ENCODE data around the gene HGF.

Gene HGF

DNA sequence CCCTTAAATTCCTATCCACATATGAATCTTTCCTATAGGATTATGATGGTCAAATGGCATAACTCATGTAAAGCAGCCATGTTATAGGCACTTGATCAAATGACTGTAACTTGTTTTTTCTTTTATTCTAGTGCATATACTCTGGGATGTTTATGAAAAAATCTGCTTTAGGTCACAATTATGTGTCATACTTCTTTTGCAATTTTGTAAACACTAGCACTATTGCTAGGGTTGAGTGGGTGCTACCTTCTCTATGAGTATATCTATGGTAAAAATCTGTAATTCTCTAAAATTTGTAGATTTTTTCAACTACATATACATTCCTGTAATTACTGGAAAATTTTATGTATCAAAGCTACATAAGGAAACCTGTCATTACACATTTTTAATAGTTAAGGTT is 50.0 kb downstream of the HGF start:
- H3K4me3 ChIP-seq (ENCODE audit: low read length), result no peak overlapping the region

GRCh38 chr7:81715984-81716588 is 53.8 kb downstream of the HGF start:
- TF ChIP-seq ZNF274 (IDR thresholded peaks at IDR 0.05; ENCODE audit: low read depth, low read length), result no peak
- H3K4me3 ChIP-seq (ENCODE audit: low read length), result no peak overlapping the region

More for the DNA sequence above, 50.0 kb downstream of the HGF start:
- TF ChIP-seq ZNF274 (IDR thresholded peaks at IDR 0.05; ENCODE audit: low read depth, low read length), result no peak

- TF ChIP-seq ZNF274 (IDR thresholded peaks at IDR 0.05; ENCODE audit: low read depth, low read length), result no peak
Measured at GRCh38 chr7:81714306-81714705, 55.5 kb downstream of the HGF start.

GRCh38 chr7:81710751-81711150 is 59.1 kb downstream of the HGF start:
- no peak for TF ChIP-seq ZNF274 (IDR thresholded peaks at IDR 0.05; ENCODE audit: low read depth, low read length)
- no peak overlapping the region for H3K4me3 ChIP-seq (ENCODE audit: low read length)

More at GRCh38 chr7:81714306-81714705, 55.5 kb downstream of the HGF start:
- no peak overlapping the region for H3K4me3 ChIP-seq (ENCODE audit: low read length)

DNA sequence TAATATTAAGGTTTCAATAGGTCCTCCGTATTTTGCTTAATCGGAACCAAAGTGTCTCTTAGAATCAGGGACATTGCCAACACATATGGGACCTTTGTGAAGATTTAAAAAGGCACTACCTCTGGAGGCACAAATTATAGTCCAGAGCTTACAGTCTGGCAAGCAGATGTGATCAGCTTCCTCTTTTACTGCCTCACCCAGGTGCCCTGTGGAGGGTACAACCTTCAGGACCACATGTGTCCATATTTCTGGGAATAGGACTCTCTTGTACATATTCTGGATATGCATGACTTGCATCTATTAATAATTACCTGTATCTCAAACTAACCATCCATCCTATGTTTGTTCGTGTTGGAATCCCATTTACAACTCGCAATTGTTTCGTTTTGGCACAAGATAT is 60.0 kb downstream of the HGF start:
- H3K4me3 ChIP-seq (ENCODE audit: low read length), result no peak overlapping the region
- TF ChIP-seq ZNF274 (IDR thresholded peaks at IDR 0.05; ENCODE audit: low read depth, low read length), result no peak

GRCh38 chr7:81707966-81708365 is 61.9 kb downstream of the HGF start:
- TF ChIP-seq ZNF274 (IDR thresholded peaks at IDR 0.05; ENCODE audit: low read depth, low read length), result no peak
- no peak overlapping the region for H3K4me3 ChIP-seq (ENCODE audit: low read length)

DNA sequence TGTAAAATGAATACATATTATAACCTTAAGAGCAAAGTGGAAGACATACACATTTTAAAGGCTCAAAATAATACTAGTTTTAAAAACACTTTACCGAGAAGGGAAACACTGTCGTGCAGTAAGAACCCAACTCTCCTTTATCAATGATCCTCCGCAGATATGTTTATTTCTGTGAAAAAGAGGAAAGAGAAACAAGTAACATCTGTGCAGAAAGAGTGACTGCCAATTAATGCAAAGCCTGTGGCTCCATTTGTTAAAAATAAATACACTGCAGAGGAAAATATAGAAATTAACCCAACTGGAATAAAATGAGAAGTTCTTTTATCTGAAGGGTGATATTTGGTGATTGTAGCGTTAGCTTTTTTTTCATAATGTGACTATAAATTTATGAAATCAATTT is 62.7 kb downstream of the HGF start:
- TF ChIP-seq ZNF274 (IDR thresholded peaks at IDR 0.05; ENCODE audit: low read depth, low read length), result no peak
- H3K4me3 ChIP-seq (ENCODE audit: low read length), result no peak overlapping the region

GRCh38 chr7:81705206-81705605 is 64.6 kb downstream of the HGF start:
- no peak for TF ChIP-seq ZNF274 (IDR thresholded peaks at IDR 0.05; ENCODE audit: low read depth, low read length)
- H3K4me3 ChIP-seq (ENCODE audit: low read length), result no peak overlapping the region

GRCh38 chr7:81704595-81704994 is 65.3 kb downstream of the HGF start:
- H3K4me3 ChIP-seq (ENCODE audit: low read length), result no peak overlapping the region
- TF ChIP-seq ZNF274 (IDR thresholded peaks at IDR 0.05; ENCODE audit: low read depth, low read length), result no peak

DNA sequence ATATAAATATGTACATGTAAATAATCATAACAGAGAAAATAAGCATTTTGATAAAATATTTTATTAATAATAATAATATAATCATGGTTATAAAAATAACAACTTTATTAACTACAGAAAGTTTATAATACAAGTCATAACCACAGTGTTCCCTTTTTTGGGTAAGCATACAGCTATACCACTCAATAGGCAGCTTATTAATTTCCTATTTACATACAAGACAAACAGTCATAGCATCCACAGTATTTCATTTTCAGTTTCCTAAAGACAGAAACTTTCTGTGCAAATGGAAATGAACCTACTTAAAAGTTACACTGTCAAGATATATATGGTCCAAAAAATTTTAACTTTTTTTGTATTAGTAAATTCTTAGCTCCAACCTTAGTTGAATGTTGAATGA is 70.9 kb downstream of the HGF start:
- H3K4me3 ChIP-seq (ENCODE audit: low read length), result no peak overlapping the region
- TF ChIP-seq ZNF274 (IDR thresholded peaks at IDR 0.05; ENCODE audit: low read depth, low read length), result no peak

DNA sequence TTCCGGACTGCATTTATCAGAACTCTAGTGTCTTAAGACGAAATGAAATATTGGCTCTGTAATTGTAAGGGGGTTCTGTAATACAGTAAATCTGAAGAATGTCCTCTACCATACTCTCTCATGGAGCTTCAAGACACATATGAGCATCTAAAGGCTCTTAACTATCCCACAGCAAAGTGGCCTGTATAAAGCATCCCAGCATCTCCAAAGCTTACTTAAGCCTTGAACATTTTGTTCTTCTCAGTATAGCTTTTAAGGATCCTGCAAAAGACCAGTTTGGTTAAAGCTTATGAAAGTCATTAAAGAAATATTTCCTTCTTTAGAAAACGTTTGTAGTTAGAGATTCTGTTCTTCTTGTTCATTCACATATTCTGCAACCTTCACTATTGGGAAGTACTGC is 75.1 kb downstream of the HGF start:
- no peak overlapping the region for H3K4me3 ChIP-seq (ENCODE audit: low read length)

GRCh38 chr7:81693894-81694293 is 76.0 kb downstream of the HGF start:
- H3K4me3 ChIP-seq (ENCODE audit: low read length), result no peak overlapping the region
- TF ChIP-seq ZNF274 (IDR thresholded peaks at IDR 0.05; ENCODE audit: low read depth, low read length), result no peak

More for the DNA sequence above, 75.1 kb downstream of the HGF start:
- TF ChIP-seq ZNF274 (IDR thresholded peaks at IDR 0.05; ENCODE audit: low read depth, low read length), result no peak

GRCh38 chr7:81693080-81693479 is 76.8 kb downstream of the HGF start:
- TF ChIP-seq ZNF274 (IDR thresholded peaks at IDR 0.05; ENCODE audit: low read depth, low read length), result no peak
- no peak overlapping the region for H3K4me3 ChIP-seq (ENCODE audit: low read length)

DNA sequence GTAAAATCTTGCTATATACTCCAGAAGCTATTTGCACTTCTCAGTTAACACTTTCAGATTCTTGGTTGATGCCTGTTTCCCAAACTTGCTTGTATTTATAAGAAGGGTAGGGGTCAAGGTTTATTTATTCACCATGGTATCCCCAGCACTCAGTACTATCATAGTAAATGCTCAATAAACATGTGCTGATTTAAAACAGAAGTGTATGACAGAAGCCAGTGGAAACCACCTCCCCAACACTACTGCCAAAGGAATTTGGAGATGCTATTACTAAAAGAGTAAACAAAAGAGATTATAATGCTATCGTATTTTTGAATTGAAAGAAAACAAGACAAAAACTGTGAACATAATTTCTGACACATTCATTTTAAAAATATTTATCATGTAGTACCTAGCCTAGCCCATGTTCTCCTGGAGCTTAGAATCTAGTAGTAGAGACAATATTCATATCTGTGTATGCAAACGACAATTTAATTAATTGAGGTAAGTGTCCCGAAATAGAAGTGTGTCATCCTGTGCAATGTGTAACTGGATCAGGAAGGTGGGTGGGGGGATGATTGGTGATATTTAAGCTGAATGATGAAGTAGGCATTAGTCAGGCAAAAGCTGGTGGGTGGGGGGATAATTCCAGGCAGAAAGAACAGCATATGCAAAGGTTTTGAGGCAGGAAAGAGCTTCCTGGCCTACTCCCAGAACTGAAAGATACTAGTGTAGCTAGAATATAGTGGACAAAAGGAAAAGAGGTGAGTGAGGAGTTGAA is 77.5 kb downstream of the HGF start:
- TF ChIP-seq ZNF274 (IDR thresholded peaks at IDR 0.05; ENCODE audit: low read depth, low read length), result no peak
- no peak overlapping the region for H3K4me3 ChIP-seq (ENCODE audit: low read length)

GRCh38 chr7:81691199-81691821 is 78.5 kb downstream of the HGF start:
- no peak overlapping the region for H3K4me3 ChIP-seq (ENCODE audit: low read length)
- TF ChIP-seq ZNF274 (IDR thresholded peaks at IDR 0.05; ENCODE audit: low read depth, low read length), result no peak
